IPS-18a (cell line): Measurements from ENCODE around the gene PAPPA.
A peak's percentile ranks its signal among the peaks of the same experiment; 100 is the strongest.

Source experiments
- H3K27ac ChIP-seq: one replicate; pipeline ENCODE4 v1.5.1; 2013; ENCODE audit warnings: low read length
- H3K27me3 ChIP-seq: one replicate; pipeline ENCODE4 v1.6.1; 2013; ENCODE audit warnings: mild to moderate bottlenecking, low read length; ENCODE audit not compliant: control insufficient read depth, insufficient read depth
- H3K36me3 ChIP-seq: one replicate; pipeline ENCODE4 v1.6.1; 2013; ENCODE audit warnings: low read depth, low read length; ENCODE audit not compliant: control insufficient read depth
- H3K4me1 ChIP-seq: one replicate; pipeline ENCODE4 v1.6.1; 2013; ENCODE audit warnings: low read depth, low read length; ENCODE audit not compliant: control insufficient read depth
- H3K4me3 ChIP-seq: one replicate; pipeline ENCODE4 v1.5.1; 2013; ENCODE audit warnings: low read length
- H3K9ac ChIP-seq: one replicate; pipeline ENCODE4 v1.6.1; 2013; ENCODE audit warnings: mild to moderate bottlenecking, low read length, moderate library complexity
- H3K9me3 ChIP-seq: one replicate; pipeline ENCODE4 v1.6.1; 2013; ENCODE audit warnings: low read depth, low read length; ENCODE audit not compliant: control insufficient read depth

PAPPA gene

DNA sequence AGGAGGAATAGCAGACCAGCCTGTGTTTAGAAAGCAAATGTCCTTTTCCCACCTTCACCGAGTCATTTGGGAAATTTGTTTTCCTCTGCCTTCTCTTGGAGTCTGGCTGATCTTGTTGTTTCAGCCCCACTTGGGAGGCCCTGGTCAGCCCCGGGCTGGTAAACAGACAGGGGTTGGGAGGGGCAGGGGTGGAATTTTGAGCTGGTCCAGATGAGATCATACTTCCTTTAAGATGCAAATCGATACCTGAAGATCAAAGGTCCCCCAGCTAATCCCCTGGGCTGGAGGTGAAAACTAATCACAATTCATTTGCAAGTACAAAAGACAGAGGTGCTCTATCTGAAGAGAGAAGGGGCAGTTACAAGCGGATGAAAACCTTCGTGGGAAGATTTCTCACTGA, 118.4 kb downstream of the PAPPA start:
- peaks cover 79% of the 10 kb centered on the region for H3K27me3 ChIP-seq
- H3K36me3 ChIP-seq = no peaks in the 10 kb centered on the region
- H3K27ac ChIP-seq = no peak overlapping the region
- no peaks in the 10 kb centered on the region for H3K9me3 ChIP-seq
- no peak overlapping the region for H3K9ac ChIP-seq
- peaks cover 34% of the 10 kb centered on the region for H3K4me1 ChIP-seq
- H3K4me3 ChIP-seq = no peak overlapping the region

DNA sequence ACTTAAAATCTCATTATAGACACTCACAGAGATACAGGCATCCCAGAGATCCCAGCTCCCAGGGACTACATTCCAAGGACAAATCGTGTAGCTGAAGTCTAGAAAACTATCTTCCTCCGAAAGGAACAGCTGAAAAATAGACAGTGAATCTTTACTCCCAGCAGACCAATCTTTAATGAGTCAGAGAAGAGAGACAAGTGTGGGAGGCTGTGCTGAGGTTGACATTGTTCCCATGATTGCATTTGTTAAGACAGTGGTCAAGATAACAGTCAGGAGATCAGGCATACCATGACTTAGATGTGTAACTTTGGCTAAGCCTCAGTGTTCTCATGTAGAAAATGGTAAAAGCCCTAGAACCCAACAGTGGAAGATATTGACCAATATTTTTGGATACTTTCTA, 120.7 kb downstream of the PAPPA start:
- no peak overlapping the region for H3K4me3 ChIP-seq
- H3K36me3 ChIP-seq = no peaks in the 10 kb centered on the region
- no peak overlapping the region for H3K27ac ChIP-seq
- peaks cover 95% of the 10 kb centered on the region for H3K27me3 ChIP-seq
- peaks cover 47% of the 10 kb centered on the region for H3K4me1 ChIP-seq
- H3K9me3 ChIP-seq = no peaks in the 10 kb centered on the region
- H3K9ac ChIP-seq = no peak overlapping the region

DNA sequence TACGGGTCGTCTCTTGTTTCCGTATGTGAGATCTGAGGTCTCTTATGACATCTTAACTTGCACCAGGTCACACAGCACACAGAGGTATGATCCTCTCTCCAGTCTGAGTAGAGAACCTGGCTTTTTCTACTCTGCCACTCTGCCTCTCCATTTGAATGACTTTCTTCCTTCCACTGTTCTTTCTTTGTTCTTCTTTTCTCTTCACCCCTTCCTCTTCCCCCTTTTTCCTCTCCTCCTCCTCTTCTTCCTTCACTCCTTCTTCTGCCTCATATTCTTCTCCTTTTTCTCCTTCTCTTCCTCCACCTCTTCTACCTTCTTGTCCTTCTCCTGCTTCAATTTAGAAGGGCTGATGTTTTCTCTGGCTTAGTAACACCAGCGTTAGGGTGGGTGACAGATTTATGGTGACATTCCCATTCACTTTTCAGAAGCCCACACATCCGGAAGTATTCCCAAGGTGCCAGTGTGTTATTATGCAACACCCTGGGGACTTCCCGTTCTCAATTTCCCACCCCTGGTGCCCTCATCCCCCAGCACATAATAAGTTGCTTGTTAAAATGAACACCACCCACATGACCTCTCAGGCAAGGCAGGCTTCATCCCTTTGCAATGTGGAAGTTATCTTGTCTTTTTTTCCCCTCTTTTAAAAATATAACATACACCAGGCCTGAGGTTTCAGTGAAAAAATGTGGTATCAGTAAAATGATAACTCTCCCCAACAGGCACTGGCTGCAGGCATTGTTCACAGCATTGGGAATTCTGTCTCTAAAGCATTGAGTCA, 122.0 kb downstream of the PAPPA start:
- no peaks in the 10 kb centered on the region for H3K9me3 ChIP-seq
- H3K4me3 ChIP-seq = no peak overlapping the region
- peaks cover 60% of the 10 kb centered on the region for H3K4me1 ChIP-seq
- H3K36me3 ChIP-seq = no peaks in the 10 kb centered on the region
- no peak overlapping the region for H3K27ac ChIP-seq
- H3K27me3 ChIP-seq = peaks cover 93% of the 10 kb centered on the region
- no peak overlapping the region for H3K9ac ChIP-seq

DNA sequence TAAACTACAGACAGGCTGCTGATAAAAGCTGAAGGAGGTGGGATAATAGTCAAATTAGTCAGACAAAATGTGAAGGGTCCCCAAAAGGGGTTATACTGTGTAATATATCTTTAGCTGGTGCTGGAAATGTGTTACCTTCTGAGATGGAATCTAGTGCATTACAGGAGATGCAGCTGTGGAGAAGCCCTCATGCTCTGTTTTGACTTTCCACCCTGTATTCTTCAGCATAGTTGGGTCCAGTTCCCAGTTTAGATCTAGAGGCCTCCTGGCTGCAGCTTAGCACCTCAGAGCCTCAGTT, 122.6 kb downstream of the PAPPA start:
- Histone ChIP-seq H3K4me1 (peaks cover 62% of the 10 kb centered on the region), H3K4me3 (no peak overlapping the region), H3K9me3 (no peaks in the 10 kb centered on the region), H3K27ac (no peak overlapping the region), H3K9ac (no peak overlapping the region), H3K27me3 (peaks cover 93% of the 10 kb centered on the region), H3K36me3 (no peaks in the 10 kb centered on the region)

DNA sequence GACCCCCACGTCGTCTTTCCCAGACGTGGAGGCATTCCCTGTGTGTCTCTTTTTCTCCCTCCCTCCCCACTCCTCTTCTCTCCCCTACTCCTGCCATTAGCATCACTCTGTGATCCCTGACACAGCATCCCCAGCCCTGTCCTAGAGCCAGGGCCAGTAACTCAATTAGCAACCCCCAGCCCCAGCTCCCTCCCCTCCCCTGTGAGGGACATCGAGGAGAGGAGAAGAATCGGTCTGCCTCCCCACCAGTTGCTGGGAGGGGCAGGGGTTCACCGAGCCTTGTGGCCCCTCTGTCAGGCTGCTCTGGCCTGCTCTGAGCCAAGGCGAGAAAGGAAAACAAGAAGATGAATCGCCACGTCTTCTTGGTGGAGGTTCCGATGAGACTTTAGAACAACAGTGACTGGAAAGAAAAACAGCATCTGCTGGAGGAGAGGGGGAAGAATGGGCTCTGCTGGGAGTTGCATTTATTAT, 123.1 kb downstream of the PAPPA start:
- no peak overlapping the region for H3K27ac ChIP-seq
- H3K9me3 ChIP-seq = no peaks in the 10 kb centered on the region
- no peak overlapping the region for H3K4me3 ChIP-seq
- peaks cover 62% of the 10 kb centered on the region for H3K4me1 ChIP-seq
- H3K36me3 ChIP-seq = no peaks in the 10 kb centered on the region
- H3K9ac ChIP-seq = no peak overlapping the region
- peaks cover 93% of the 10 kb centered on the region for H3K27me3 ChIP-seq

DNA sequence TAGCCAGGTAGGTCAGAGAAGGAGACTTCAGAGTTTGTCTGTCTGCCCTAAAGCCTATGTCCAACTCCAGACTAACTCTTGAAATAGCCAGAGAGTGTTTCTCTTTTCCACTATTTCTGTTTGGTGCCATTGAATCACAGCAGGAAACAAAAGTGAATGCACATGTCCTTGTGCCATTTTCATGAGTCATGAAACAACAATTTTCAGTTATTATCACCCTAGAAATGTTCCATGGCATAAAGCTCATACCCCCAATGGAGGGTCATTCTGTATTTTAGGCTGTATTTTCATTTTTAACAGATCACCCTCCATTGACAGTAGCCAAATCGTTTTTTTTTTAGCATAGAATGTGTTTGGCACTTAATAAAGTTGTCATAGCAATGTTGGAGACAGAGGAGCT, 124.7 kb downstream of the PAPPA start:
- Histone ChIP-seq H3K9me3 (no peaks in the 10 kb centered on the region), H3K27ac (no peak overlapping the region), H3K4me3 (no peak overlapping the region), H3K27me3 (peaks cover 88% of the 10 kb centered on the region), H3K9ac (no peak overlapping the region), H3K4me1 (peaks cover 61% of the 10 kb centered on the region), H3K36me3 (no peaks in the 10 kb centered on the region)

DNA sequence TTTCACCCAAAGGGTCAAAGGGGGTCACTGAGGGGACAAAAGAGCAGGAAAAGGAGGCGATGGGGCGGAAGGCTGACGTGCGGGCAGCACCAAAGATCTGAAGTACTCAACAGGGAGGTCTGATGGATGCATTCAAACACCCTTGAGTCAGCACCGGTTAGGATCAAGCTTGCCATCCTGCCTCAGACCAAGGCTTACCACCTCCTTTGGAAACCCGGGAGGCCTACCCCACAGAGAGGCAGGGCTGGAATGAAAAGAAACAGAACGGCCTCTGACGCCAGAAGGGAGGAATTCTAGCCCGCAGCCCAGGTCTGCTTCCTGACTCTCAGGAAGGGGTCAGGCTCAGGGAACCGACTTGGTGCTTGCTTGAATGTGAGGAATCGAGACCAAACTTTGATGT, 125.6 kb downstream of the PAPPA start:
- Histone ChIP-seq H3K4me1 (peaks cover 66% of the 10 kb centered on the region), H3K9me3 (no peaks in the 10 kb centered on the region), H3K36me3 (no peaks in the 10 kb centered on the region), H3K27ac (no peak overlapping the region), H3K27me3 (peaks cover 88% of the 10 kb centered on the region), H3K4me3 (no peak overlapping the region), H3K9ac (no peak overlapping the region)

DNA sequence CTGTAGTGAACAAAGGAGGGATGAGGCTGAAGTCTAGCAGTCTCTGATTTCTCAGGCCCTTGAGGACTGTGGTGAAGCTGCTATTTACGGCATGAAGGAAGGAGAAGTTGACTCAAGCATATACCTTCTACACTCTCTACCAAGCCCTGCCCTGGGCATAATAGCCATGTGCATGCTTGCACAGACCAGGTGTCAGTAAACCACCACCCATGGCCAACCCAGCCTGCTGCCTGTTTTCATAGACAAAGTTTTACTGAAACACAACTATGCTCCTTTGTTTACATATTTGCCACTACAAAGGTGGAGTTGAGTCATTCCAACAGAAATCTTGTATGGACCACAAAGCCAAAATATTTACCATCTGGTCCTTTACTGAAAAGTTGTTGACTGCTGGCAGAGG, 126.9 kb downstream of the PAPPA start:
- H3K27ac ChIP-seq = no peak overlapping the region

DNA sequence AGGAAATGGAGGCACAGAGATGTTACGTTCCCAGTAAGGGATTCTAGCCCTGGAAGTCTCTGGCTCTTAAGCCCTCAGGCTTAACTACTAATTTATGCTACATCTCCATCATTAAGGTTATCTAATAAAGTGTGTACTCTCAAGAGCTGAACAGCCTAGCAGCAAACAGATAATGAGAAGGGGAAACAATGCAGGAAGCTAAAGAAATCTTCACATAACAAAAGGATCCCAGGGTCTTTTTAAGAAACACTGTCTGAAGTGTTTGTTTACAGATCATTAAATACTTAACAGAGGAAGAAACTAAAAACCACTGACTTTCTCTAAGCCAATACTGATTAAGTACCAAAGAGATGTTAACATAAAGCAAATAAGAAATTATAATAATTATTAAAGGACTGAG, 129.0 kb downstream of the PAPPA start:
- Histone ChIP-seq H3K27me3 (peaks cover 86% of the 10 kb centered on the region), H3K36me3 (no peaks in the 10 kb centered on the region), H3K4me1 (peaks cover 79% of the 10 kb centered on the region)

More for the DNA sequence above, 126.9 kb downstream of the PAPPA start:
- Histone ChIP-seq H3K36me3 (no peaks in the 10 kb centered on the region), H3K9me3 (no peaks in the 10 kb centered on the region), H3K27me3 (peaks cover 88% of the 10 kb centered on the region), H3K4me3 (no peak overlapping the region), H3K9ac (no peak overlapping the region), H3K4me1 (peaks cover 70% of the 10 kb centered on the region)

DNA sequence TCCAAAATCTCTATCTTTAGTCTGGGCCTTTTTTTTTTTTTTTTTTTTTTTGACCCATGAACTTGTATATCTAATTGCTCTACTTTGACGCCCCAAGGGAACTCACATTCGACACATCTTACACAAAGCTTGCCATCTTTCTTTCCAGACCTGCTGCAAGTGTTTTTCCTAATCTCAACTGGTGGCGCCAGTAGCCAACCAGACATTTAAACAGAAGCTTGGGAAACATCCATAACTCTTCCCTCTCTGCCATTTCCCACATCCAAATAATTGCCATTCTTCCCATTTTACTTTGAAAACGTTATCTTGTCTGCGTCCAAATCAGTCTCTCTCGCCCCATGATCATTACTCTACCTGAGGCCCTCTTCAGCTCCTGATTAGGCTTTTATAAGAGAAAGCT, 130.9 kb downstream of the PAPPA start:
- no peak overlapping the region for H3K27ac ChIP-seq
- H3K4me3 ChIP-seq = no peak overlapping the region
- H3K36me3 ChIP-seq = no peaks in the 10 kb centered on the region
- H3K9ac ChIP-seq = no peak overlapping the region
- H3K4me1 ChIP-seq = peaks cover 66% of the 10 kb centered on the region
- H3K27me3 ChIP-seq = peaks cover 83% of the 10 kb centered on the region
- H3K9me3 ChIP-seq = no peaks in the 10 kb centered on the region

More for the DNA sequence above, 129.0 kb downstream of the PAPPA start:
- H3K9ac ChIP-seq = no peak overlapping the region
- H3K4me3 ChIP-seq = no peak overlapping the region
- H3K9me3 ChIP-seq = no peaks in the 10 kb centered on the region
- no peak overlapping the region for H3K27ac ChIP-seq

DNA sequence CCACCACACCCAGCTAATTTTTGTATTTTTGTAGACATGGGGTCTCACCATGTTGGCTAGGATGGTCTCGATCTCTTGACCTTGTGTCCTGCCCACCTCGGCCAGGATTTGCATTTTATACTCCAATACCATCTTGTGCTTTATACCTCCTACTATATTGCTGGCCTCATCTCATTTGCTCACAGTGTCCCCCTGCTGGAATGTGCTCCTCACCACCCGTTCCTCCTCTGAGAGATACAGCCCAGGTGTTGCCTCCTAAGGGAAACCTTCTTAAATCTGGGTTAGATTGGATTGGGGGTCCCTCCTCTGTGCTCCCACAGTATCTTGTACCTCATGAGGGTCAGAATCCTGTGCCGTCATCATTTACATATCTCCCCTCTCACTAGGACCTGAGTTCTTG, 131.7 kb downstream of the PAPPA start:
- Histone ChIP-seq H3K4me1 (peaks cover 58% of the 10 kb centered on the region), H3K27me3 (peaks cover 80% of the 10 kb centered on the region), H3K9me3 (no peaks in the 10 kb centered on the region)

DNA sequence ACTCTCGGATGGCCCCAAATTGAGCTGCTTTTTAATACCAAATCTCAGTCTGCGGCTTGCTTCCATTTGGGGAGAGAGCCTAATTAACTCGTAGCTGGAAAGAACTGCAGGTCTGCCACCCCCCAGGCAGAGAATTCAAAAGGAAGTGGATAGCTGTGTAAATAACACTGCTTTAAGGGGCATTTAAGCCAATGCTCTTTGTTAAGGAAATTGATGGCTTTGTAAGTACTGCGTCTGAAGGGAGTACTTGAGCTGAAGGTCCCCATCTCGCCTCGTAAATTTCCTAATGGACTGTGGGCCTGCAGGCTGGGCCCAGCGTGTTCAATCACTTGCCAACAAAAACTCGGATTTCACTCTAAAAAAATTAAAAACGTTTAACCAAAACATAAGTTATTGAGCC, 132.7 kb downstream of the PAPPA start:
- Histone ChIP-seq H3K36me3 (no peaks in the 10 kb centered on the region), H3K4me1 (peaks cover 49% of the 10 kb centered on the region), H3K27me3 (peaks cover 70% of the 10 kb centered on the region), H3K4me3 (peak overlapping the region; percentile 54), H3K9me3 (no peaks in the 10 kb centered on the region), H3K27ac (no peak overlapping the region), H3K9ac (peak overlapping the region; percentile 24)

More for the DNA sequence above, 131.7 kb downstream of the PAPPA start:
- Histone ChIP-seq H3K9ac (no peak overlapping the region), H3K36me3 (no peaks in the 10 kb centered on the region), H3K27ac (no peak overlapping the region), H3K4me3 (peak overlapping the region; percentile 54)
